Skeletal muscle tissue (tissue), 4 donors: ENCODE measurements around the gene SPTA1. TPM values are rescaled to one million over a fixed set of nuclear protein-coding genes. Genes with fewer than 3 reads are reported as not detected.

ENCODE experiments used
- H3K27ac ChIP-seq: one replicate; pipeline ENCODE4 v1.7.0; 2013; ENCODE audit warnings: mild to moderate bottlenecking, low read depth, low read length, inconsistent platforms
- H3K27me3 ChIP-seq, 3 donors: one replicate each; pipeline ENCODE4 v1.7.0; 2013; ENCODE audit warnings: low read length in 3 of 3; ENCODE audit not compliant: control insufficient read depth in 3 of 3, insufficient read depth in 3 of 3
- H3K36me3 ChIP-seq, 3 donors: one replicate each; pipeline ENCODE4 v1.7.0; 2013; ENCODE audit warnings: low read length in 3 of 3; ENCODE audit not compliant: control insufficient read depth in 3 of 3, insufficient read depth in 3 of 3
- H3K4me1 ChIP-seq, 3 donors: one replicate each; pipeline ENCODE4 v1.7.0; 2013; ENCODE audit warnings: low read length in 3 of 3, mild to moderate bottlenecking in 3 of 3; ENCODE audit not compliant: control insufficient read depth in 3 of 3, insufficient read depth in 3 of 3
- H3K4me3 ChIP-seq, 3 donors: one replicate each; pipeline ENCODE4 v1.7.0; 2013; ENCODE audit warnings: low read length in 3 of 3
- H3K9ac ChIP-seq, 3 donors: one replicate each; pipeline ENCODE4 v1.7.0; 2013; ENCODE audit warnings: low read length in 3 of 3, mild to moderate bottlenecking in 3 of 3, moderate library complexity in 2 of 3, low read depth in 1 of 3
- H3K9me3 ChIP-seq, 3 donors: one replicate each; pipeline ENCODE4 v1.7.0; 2013; ENCODE audit warnings: low read length in 3 of 3; ENCODE audit not compliant: control insufficient read depth in 3 of 3
- total RNA-seq: library from RNA; depleted of rRNA; stranded (reverse); fragments of >200 nt; gene quantifications from one replicate; pipeline ENCODE4 v1.2.3, GENCODE V29; 2014
- donor health status: Osteomylitis.

SPTA1 gene
- total RNA-seq, 1 donor from 2014 or later = 4.7 TPM

DNA sequence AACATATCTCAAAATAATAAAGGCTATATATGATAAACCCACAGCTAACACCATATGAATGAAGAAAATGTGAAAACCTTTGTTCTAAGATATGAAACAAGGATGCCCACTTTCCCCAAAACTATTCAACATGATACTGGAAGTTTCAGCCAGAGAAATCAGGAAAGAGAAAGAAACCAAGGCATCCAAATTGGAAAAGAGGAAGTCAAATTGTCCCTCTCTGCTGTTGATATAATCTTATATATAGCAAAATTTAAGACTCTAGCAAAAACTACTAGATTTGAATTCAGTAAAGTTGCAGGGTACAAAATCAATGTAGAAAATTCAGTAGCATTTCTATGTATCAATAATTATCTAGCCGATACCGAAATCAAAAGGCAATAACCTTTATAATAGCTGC, 85.8 kb downstream of the SPTA1 start:
- Histone ChIP-seq H3K9ac (no peak overlapping the region), H3K27me3 (no peaks in the 10 kb centered on the region), H3K9me3 (peaks cover 0 to 7% (median 4%) of the 10 kb centered on the region in 3 donors), H3K4me1 (no peaks in the 10 kb centered on the region), H3K27ac (no peak overlapping the region), H3K36me3 (no peaks in the 10 kb centered on the region), H3K4me3 (no peak overlapping the region)

DNA sequence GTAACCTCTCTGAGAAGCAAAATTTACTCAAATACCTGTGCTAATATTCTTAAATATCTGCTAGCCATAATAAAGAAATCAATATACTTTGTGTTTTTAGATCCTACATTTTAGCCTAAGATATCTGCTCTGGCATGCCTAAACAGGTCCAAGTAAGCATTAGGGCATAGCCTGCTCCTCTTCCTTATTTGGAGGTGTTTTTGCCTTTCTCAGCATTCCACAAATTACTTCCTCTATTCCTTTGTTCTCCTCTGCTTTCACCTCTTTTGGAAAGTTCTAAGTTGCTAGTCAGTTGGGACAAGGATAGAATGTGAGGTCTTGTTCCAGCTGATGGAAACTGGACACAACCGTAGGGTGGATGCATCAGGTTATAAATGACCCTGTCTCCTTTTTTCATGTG, 99.6 kb downstream of the SPTA1 start:
- H3K36me3 ChIP-seq = no peaks in the 10 kb centered on the region
- no peak overlapping the region for H3K4me3 ChIP-seq
- no peaks in the 10 kb centered on the region for H3K4me1 ChIP-seq
- no peaks in the 10 kb centered on the region for H3K27me3 ChIP-seq
- H3K27ac ChIP-seq = no peak overlapping the region
- H3K9me3 ChIP-seq = peaks cover 0 to 4% (median 3%) of the 10 kb centered on the region in 3 donors
- no peak overlapping the region for H3K9ac ChIP-seq

DNA sequence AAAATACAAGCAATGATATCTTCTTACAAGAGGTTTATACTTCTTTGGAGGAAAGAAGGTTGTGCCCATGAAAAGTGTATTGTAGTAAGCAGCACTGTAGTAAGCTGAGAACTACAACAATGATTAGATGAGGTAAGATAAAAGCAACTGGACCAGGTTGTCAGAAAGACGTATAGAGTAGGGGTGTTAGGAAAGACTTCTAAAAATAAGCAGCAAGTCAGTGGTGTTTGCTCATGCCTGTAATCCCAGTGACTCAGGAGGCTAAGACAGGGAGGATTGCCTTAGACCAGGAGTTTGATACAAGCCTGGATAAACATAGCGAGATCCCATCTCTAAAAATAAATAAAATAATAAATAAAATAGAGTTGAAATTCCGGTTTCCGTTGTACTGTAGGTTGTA, 102.6 kb downstream of the SPTA1 start:
- no peaks in the 10 kb centered on the region for H3K4me1 ChIP-seq
- no peaks in the 10 kb centered on the region for H3K36me3 ChIP-seq
- no peak overlapping the region for H3K4me3 ChIP-seq

DNA sequence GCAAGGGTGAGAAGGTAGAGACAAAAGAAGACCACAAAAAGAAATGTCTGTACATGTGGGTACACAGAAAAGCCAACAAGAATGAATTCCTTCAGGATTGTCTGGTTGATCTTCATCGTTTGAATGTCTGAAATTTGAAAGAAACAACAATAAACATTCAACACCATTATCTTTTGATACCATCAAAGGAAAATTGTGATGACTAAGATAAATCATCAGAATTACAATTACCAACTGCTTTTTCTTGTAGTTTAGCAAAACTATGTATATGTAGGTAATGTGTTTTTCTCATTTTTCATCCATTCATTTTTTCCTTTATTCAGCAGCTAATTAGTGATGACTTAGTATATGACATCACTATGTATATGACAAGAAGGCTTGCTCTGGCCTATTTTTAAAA, 106.8 kb downstream of the SPTA1 start, which contains the start of gene OR10X1:
Gene OR10X1, minus strand, starts transcription at position 167 of the 400 bp plus-strand sequence. Its CDS starts 0 bp downstream, at position 167.
- Histone ChIP-seq H3K36me3 (no peaks in the 10 kb centered on the region), H3K27me3 (no peaks in the 10 kb centered on the region), H3K9ac (no peak within 1 kb of the TSS), H3K4me3 (no peak within 1 kb of the TSS), H3K9me3 (no peaks in the 10 kb centered on the region), H3K4me1 (no peaks in the 10 kb centered on the region), H3K27ac (no peak within 1 kb of the TSS)

More for the DNA sequence above, 102.6 kb downstream of the SPTA1 start:
- Histone ChIP-seq H3K27ac (no peak overlapping the region), H3K9ac (no peak overlapping the region), H3K27me3 (no peaks in the 10 kb centered on the region), H3K9me3 (peaks cover 0 to 3% (median 3%) of the 10 kb centered on the region in 3 donors)

DNA sequence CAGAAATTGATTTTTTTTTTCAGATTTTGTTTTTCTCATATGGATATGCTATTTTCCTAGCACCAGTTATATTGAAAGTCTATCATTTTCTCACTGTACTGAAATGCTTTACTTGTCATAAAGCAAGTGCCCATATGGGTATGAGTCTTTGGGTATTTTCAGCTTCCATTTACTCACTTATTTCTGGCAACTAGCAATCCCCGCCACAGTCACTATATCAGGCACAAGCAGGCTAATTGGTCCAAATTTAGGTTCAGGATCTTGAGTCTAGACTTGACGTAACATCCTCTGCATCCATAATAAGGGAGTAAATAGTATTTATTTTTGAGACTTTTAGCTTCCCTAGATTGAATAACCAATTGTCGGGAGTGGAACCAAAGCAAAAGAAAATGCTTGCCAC, 109.0 kb downstream of the SPTA1 start:
- Histone ChIP-seq H3K27ac (no peak overlapping the region), H3K4me3 (no peak overlapping the region), H3K36me3 (no peaks in the 10 kb centered on the region), H3K27me3 (no peaks in the 10 kb centered on the region), H3K9me3 (no peaks in the 10 kb centered on the region), H3K4me1 (no peaks in the 10 kb centered on the region), H3K9ac (no peak overlapping the region)

DNA sequence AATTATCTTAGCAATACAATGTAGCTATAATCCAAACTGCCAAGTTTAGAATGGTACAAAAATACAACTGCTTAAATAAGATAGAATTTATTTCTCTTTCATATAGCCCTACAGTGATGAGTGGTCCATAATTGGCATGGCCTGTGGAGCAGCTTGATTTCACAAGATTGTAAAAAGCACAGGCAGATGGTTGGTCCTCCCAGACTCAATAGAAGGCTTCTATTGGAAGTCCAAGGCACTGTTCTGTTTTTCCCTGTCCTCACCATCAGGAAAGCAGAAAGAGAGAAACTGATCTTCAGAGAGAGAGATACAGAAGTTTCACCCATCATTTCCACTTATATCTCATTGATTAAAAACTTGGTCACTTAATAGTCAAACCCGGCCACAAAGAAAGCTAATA, 114.3 kb downstream of the SPTA1 start:
- no peak overlapping the region for H3K27ac ChIP-seq
- H3K4me3 ChIP-seq = no peak overlapping the region
- no peaks in the 10 kb centered on the region for H3K4me1 ChIP-seq
- H3K9ac ChIP-seq = no peak overlapping the region
- H3K9me3 ChIP-seq = no peaks in the 10 kb centered on the region
- H3K36me3 ChIP-seq = no peaks in the 10 kb centered on the region
- no peaks in the 10 kb centered on the region for H3K27me3 ChIP-seq

DNA sequence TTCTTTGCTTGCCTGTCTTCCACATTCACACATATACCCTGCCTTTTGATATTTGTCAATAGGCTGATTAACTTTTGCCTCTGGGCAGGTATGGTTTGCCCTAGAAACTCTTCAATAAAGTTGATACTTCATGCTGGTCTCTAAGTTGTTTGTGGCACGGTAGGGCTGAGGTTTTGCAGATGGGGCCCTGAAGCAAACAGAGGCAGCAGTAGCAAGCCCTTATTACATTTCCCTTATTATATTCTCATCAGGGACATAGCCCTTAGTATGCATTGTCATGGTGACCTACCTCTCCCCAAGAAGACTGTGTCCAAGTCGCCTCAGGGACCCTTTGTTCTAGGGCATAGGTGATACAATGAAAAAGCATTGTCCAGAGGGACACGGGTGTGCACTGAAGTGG, 116.0 kb downstream of the SPTA1 start, which contains the start of gene OR6P1:
Gene OR6P1, minus strand, starts transcription at position 101 of the 400 bp plus-strand sequence. CDS start 6,976 bp downstream, outside the sequence.
- no peak within 1 kb of the TSS for H3K9ac ChIP-seq
- H3K27ac ChIP-seq = no peak within 1 kb of the TSS
- no peaks in the 10 kb centered on the region for H3K9me3 ChIP-seq
- no peaks in the 10 kb centered on the region for H3K36me3 ChIP-seq
- no peak within 1 kb of the TSS for H3K4me3 ChIP-seq
- H3K4me1 ChIP-seq = no peaks in the 10 kb centered on the region
- H3K27me3 ChIP-seq = no peaks in the 10 kb centered on the region

DNA sequence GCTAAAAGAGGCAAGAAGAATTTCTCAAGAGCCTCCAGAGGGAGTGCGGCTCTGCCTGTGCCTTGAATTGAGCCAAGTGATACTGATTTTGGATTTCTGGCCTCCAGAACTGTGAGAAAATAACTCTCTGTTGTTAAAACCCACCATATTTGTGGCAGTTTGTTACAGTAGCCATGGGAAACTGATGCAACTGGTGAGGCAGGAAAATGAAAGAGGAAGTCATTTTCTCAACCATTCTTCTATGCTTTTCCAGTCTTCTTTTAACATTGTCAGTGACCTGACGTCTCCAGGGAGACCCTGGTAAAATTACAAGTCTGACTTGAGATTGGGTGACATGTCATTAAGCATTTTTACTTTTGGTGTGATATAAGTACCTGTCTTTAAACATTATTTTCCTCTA, 121.9 kb downstream of the SPTA1 start:
- Histone ChIP-seq H3K27me3 (no peaks in the 10 kb centered on the region), H3K27ac (no peak overlapping the region), H3K4me3 (no peak overlapping the region), H3K36me3 (no peaks in the 10 kb centered on the region), H3K9ac (no peak overlapping the region), H3K9me3 (no peaks in the 10 kb centered on the region), H3K4me1 (no peaks in the 10 kb centered on the region)

DNA sequence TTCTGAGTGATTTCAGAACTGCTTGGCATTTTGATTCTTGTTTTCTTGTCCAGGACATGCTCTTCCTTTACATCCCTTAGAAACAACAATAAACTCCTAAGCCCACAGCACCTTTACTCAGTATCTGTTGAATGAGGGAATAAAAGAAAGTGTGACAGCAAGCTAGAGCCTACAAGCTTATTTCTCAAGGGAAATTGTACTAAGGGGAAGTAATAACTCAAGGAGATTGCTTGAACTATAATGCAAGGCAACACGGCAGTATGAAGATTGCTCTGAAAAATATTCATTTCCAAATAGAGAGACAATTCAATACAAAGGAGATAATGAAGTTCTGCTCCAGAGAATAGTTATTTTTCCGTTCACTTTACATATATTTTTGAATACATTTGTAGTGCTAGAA, 122.7 kb downstream of the SPTA1 start:
- H3K4me3 ChIP-seq = no peak overlapping the region
- H3K9me3 ChIP-seq = no peaks in the 10 kb centered on the region
- no peaks in the 10 kb centered on the region for H3K27me3 ChIP-seq

More for the DNA sequence above, 122.7 kb downstream of the SPTA1 start:
- Histone ChIP-seq H3K27ac (no peak overlapping the region), H3K9ac (no peak overlapping the region), H3K4me1 (no peaks in the 10 kb centered on the region), H3K36me3 (no peaks in the 10 kb centered on the region)
